ENCODE results near the gene EFCAB11. TPM values are rescaled to one million over a fixed set of nuclear protein-coding genes. Genes with fewer than 3 reads are reported as not detected.

Gene EFCAB11
- total and polyA plus RNA-seq, 2 donors: 5.6 to 7.6 TPM

DNA sequence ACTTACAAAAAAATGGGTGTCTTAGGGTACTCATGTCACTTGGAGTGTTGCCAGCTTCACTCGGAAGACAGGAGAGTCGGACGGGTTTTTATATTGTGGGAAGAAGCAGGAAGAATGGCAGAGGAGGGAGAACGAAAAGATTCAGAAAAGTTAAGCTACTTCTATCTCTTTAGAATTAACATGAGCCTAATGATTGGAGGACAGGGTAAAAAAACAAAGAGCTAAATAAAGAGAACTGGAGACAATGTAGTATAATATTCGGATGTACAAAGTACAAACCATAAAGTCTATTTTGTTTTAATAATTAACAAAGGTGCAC lies 43.9 kb downstream of the EFCAB11 start:
- DNase-seq (ENCODE audit: low read depth in 6 of 9, low spot score in 9 of 9): no peak
- 93% methylated on average over 5 of the region's 5 CpGs for WGBS
- no peak overlapping the region for H3K27ac ChIP-seq (ENCODE audit: low read depth in 1 of 2, low read length in 1 of 2)

DNA sequence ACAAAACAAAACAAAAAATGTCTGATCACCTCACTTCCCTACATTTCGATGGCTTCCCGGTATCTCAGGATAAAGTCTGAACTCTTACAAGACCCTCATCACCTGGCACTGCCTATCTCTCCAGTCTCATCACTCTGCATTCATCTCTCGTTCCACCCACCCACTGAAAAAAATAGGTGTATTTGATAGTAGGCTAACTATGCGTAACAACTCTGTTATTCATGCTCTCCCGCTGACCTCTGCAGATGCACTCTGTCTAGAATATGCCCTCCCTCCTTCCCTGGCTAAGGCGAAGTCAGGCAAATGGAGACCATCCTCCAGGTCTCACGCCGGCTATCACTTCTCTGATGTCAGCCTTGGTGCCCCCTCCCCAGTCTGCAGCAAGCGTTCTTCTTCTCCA lies 44.9 kb downstream of the EFCAB11 start:
- H3K4me3 ChIP-seq (ENCODE audit: low read length in 2 of 2): no peak overlapping the region
- 94% methylated on average over 9 of the region's 9 CpGs for WGBS
- H3K27me3 ChIP-seq (ENCODE audit: control insufficient read depth in 2 of 2, insufficient read depth in 1 of 2, low read length in 1 of 2): no peaks in the 10 kb centered on the region
- no peaks in the 10 kb centered on the region for H3K9me3 ChIP-seq (ENCODE audit: control insufficient read depth in 2 of 2, insufficient read depth in 1 of 2, low read length in 1 of 2)
- no peak for DNase-seq (ENCODE audit: low read depth in 6 of 9, low spot score in 9 of 9)
- no peaks in the 10 kb centered on the region for H3K36me3 ChIP-seq (ENCODE audit: control insufficient read depth in 2 of 2, insufficient read depth in 2 of 2, low read length in 1 of 2)
- peaks cover 0 to 4% of the 10 kb centered on the region in 2 donors for H3K4me1 ChIP-seq (ENCODE audit: control insufficient read depth in 2 of 2, insufficient read depth in 2 of 2, low read length in 2 of 2)
- no peak overlapping the region for H3K27ac ChIP-seq (ENCODE audit: low read depth in 1 of 2, low read length in 1 of 2)

More for the DNA sequence above, 43.9 kb downstream of the EFCAB11 start:
- Histone ChIP-seq H3K9me3 (ENCODE audit: control insufficient read depth in 2 of 2, insufficient read depth in 1 of 2, low read length in 1 of 2) (no peaks in the 10 kb centered on the region), H3K4me3 (ENCODE audit: low read length in 2 of 2) (no peak overlapping the region), H3K27me3 (ENCODE audit: control insufficient read depth in 2 of 2, insufficient read depth in 1 of 2, low read length in 1 of 2) (no peaks in the 10 kb centered on the region), H3K36me3 (ENCODE audit: control insufficient read depth in 2 of 2, insufficient read depth in 2 of 2, low read length in 1 of 2) (no peaks in the 10 kb centered on the region), H3K4me1 (ENCODE audit: control insufficient read depth in 2 of 2, insufficient read depth in 2 of 2, low read length in 2 of 2) (peaks cover 0 to 4% of the 10 kb centered on the region in 2 donors)

DNA sequence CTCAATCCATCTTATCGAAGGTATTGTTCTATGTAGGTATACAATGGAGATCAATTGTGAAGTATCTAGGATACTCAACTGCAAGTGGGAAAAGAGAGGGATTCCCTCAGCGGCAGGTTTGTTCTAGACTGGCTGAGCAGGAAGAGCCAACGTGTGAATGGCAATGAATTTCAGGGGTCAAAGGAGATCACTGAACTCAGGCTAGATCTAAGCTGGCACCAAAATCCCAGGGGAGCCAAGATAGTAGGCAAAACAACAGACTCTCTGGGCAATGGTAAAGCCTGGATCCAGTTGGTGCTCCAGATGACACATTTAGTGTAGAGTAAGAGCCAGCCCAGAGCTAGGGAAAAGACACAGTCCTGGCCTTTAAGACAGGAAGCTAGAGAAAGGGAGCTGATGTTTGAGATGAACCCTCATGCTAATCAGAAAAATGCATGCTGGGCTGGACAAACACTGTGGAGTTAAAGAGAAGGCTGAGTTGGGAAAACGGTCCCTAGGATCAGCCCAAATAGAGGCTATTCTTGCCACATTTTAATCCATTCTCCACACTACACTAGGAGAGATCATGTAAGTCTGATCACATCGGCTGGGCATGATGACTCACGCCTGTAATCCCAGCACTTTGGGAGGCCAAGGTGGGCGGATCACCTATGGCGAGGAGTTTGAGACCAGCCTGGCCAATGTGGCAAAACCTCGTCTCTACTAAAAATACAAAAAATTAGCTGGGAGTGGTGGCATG lies 45.6 kb downstream of the EFCAB11 start:
- no peak for DNase-seq (ENCODE audit: low read depth in 6 of 9, low spot score in 9 of 9)
- 98% methylated on average over 9 of the region's 9 CpGs for WGBS
- no peak overlapping the region for H3K27ac ChIP-seq (ENCODE audit: low read depth in 1 of 2, low read length in 1 of 2)

DNA sequence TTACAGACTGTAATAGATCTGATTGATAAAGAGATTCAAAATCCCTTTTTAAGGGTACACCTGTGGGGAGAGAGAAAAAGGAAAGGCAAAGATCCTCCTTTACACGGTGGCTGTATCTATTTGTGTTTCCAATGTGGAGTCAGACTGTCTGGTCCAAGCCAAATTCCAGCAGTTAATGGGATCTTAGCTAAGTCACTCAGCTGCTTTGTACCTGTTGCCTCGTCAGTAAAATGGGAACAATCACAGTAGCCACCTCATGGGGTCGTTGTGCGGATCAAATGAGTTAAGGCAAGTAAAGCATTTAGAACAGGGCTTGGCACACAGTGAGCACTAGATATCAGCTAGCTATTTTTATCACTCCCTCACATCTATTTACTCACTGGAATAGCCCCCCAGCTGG lies 46.9 kb downstream of the EFCAB11 start:
- H3K36me3 ChIP-seq (ENCODE audit: control insufficient read depth in 2 of 2, insufficient read depth in 2 of 2, low read length in 1 of 2): no peaks in the 10 kb centered on the region
- no peaks in the 10 kb centered on the region for H3K9me3 ChIP-seq (ENCODE audit: control insufficient read depth in 2 of 2, insufficient read depth in 1 of 2, low read length in 1 of 2)
- WGBS: 98% methylated on average over 4 of the region's 4 CpGs
- H3K27me3 ChIP-seq (ENCODE audit: control insufficient read depth in 2 of 2, insufficient read depth in 1 of 2, low read length in 1 of 2): no peaks in the 10 kb centered on the region
- H3K27ac ChIP-seq (ENCODE audit: low read depth in 1 of 2, low read length in 1 of 2): no peak overlapping the region
- no peak for DNase-seq (ENCODE audit: low read depth in 6 of 9, low spot score in 9 of 9)
- peaks cover 0 to 4% of the 10 kb centered on the region in 2 donors for H3K4me1 ChIP-seq (ENCODE audit: control insufficient read depth in 2 of 2, insufficient read depth in 2 of 2, low read length in 2 of 2)
- H3K4me3 ChIP-seq (ENCODE audit: low read length in 2 of 2): no peak overlapping the region

More for the DNA sequence above, 45.6 kb downstream of the EFCAB11 start:
- Histone ChIP-seq H3K4me1 (ENCODE audit: control insufficient read depth in 2 of 2, insufficient read depth in 2 of 2, low read length in 2 of 2) (peaks cover 0 to 4% of the 10 kb centered on the region in 2 donors), H3K4me3 (ENCODE audit: low read length in 2 of 2) (no peak overlapping the region), H3K27me3 (ENCODE audit: control insufficient read depth in 2 of 2, insufficient read depth in 1 of 2, low read length in 1 of 2) (no peaks in the 10 kb centered on the region), H3K36me3 (ENCODE audit: control insufficient read depth in 2 of 2, insufficient read depth in 2 of 2, low read length in 1 of 2) (no peaks in the 10 kb centered on the region), H3K9me3 (ENCODE audit: control insufficient read depth in 2 of 2, insufficient read depth in 1 of 2, low read length in 1 of 2) (no peaks in the 10 kb centered on the region)

DNA sequence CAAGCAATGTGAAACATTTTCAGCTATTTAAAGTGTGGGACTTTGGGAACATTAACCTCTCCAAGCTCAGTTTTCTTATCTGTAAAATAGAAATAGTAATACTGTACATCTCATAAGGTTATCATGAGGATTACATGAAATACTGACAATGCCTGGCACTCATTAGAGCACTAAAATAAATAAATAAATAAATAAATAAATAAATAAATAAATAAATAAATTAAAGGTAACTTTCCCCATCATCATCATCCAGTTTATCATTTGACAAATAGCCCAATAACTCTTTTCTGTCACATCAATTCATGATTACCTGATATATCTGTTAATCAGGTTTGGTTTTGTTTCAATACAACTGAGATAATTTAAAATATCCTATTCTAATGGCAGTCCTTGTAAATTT lies 48.5 kb downstream of the EFCAB11 start:
- Histone ChIP-seq H3K27ac (ENCODE audit: low read depth in 1 of 2, low read length in 1 of 2) (no peak overlapping the region), H3K27me3 (ENCODE audit: control insufficient read depth in 2 of 2, insufficient read depth in 1 of 2, low read length in 1 of 2) (no peaks in the 10 kb centered on the region), H3K4me1 (ENCODE audit: control insufficient read depth in 2 of 2, insufficient read depth in 2 of 2, low read length in 2 of 2) (no peaks in the 10 kb centered on the region), H3K36me3 (ENCODE audit: control insufficient read depth in 2 of 2, insufficient read depth in 2 of 2, low read length in 1 of 2) (no peaks in the 10 kb centered on the region), H3K9me3 (ENCODE audit: control insufficient read depth in 2 of 2, insufficient read depth in 1 of 2, low read length in 1 of 2) (no peaks in the 10 kb centered on the region), H3K4me3 (ENCODE audit: low read length in 2 of 2) (no peak overlapping the region)
- DNase-seq (ENCODE audit: low read depth in 6 of 9, low spot score in 9 of 9): no peak

DNA sequence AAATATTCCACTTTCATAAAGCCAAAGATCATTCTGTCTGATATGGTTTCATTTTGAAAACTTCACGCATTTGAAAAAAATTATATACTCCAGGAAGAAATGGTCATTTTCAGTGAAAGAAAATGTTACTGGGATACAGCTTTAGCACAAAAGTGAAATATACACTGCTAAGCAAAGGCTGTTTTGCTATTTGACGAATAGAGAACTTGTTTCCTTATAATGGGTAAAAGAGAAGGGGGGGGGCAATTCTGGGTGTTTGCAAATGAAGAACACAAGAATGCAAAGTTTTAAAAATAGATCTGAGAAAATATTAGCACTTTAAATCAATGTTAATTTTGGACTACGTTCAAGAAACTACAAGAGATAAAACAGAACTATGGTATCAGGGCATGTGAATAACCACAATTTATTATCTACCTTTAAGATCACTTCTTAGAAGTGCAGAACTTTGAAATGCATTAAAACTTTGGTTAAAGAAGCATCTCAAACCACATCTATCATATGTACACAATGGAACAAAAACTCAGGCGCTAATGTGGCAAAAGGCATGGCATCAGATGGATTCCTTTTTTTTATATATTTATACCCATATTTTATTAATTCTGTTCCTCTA lies 51.1 kb downstream of the EFCAB11 start:
- Histone ChIP-seq H3K4me3 (ENCODE audit: low read length in 2 of 2) (no peak overlapping the region), H3K9me3 (ENCODE audit: control insufficient read depth in 2 of 2, insufficient read depth in 1 of 2, low read length in 1 of 2) (no peaks in the 10 kb centered on the region), H3K27me3 (ENCODE audit: control insufficient read depth in 2 of 2, insufficient read depth in 1 of 2, low read length in 1 of 2) (no peaks in the 10 kb centered on the region), H3K27ac (ENCODE audit: low read depth in 1 of 2, low read length in 1 of 2) (no peak overlapping the region), H3K4me1 (ENCODE audit: control insufficient read depth in 2 of 2, insufficient read depth in 2 of 2, low read length in 2 of 2) (no peaks in the 10 kb centered on the region), H3K36me3 (ENCODE audit: control insufficient read depth in 2 of 2, insufficient read depth in 2 of 2, low read length in 1 of 2) (no peaks in the 10 kb centered on the region)
- WGBS: 18% methylated on average over 4 of the region's 4 CpGs
- DNase-seq (ENCODE audit: low read depth in 6 of 9, low spot score in 9 of 9): peak in 1 of 9 donors; percentile 21

DNA sequence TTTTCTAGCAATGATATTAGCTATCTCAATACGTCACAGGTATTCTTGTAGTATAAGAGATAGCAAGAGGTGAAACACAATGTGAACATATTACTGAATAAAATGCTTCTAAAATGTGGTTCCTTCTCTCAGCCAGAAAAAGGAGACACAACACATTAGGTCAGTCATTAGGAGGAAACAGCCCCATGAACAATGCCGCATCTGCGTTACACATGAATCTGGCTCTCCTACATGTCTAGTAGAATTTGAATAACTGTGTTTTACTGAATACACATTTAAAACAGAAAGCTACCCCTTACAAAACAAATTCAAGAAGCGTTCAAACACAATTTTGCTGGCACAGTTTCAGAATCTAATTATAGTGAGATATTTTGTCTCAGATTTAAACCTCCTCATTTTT lies 51.6 kb downstream of the EFCAB11 start:
- Histone ChIP-seq H3K4me1 (ENCODE audit: control insufficient read depth in 2 of 2, insufficient read depth in 2 of 2, low read length in 2 of 2) (no peaks in the 10 kb centered on the region), H3K36me3 (ENCODE audit: control insufficient read depth in 2 of 2, insufficient read depth in 2 of 2, low read length in 1 of 2) (no peaks in the 10 kb centered on the region), H3K27me3 (ENCODE audit: control insufficient read depth in 2 of 2, insufficient read depth in 1 of 2, low read length in 1 of 2) (no peaks in the 10 kb centered on the region), H3K4me3 (ENCODE audit: low read length in 2 of 2) (no peak overlapping the region), H3K27ac (ENCODE audit: low read depth in 1 of 2, low read length in 1 of 2) (no peak overlapping the region), H3K9me3 (ENCODE audit: control insufficient read depth in 2 of 2, insufficient read depth in 1 of 2, low read length in 1 of 2) (no peaks in the 10 kb centered on the region)
- no peak for DNase-seq (ENCODE audit: low read depth in 6 of 9, low spot score in 9 of 9)
- WGBS: 76% methylated on average over 4 of the region's 4 CpGs

DNA sequence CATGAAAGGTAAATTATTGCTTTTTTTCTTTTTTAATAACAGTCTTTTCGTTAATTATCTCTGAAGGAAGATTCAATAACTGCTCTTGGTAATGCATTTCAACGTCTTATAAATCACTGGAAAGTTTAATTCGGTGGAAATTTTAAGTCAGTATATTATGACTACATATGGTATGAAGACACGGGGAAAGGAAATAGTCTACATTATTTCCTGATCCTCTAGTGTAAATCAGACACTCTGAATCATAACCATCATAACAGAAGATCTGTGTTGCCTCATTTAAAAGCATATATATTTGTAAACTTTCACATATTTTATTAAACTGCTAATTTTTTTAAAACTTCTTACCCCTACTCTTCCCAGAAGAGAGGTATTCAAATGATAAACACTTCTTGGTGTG lies 53.7 kb downstream of the EFCAB11 start:
- DNase-seq (ENCODE audit: low read depth in 6 of 9, low spot score in 9 of 9): no peak
- WGBS: 95% methylated on average over 4 of the region's 4 CpGs
- Histone ChIP-seq H3K36me3 (ENCODE audit: control insufficient read depth in 2 of 2, insufficient read depth in 2 of 2, low read length in 1 of 2) (no peaks in the 10 kb centered on the region), H3K9me3 (ENCODE audit: control insufficient read depth in 2 of 2, insufficient read depth in 1 of 2, low read length in 1 of 2) (no peaks in the 10 kb centered on the region), H3K27ac (ENCODE audit: low read depth in 1 of 2, low read length in 1 of 2) (no peak overlapping the region), H3K4me3 (ENCODE audit: low read length in 2 of 2) (no peak overlapping the region), H3K4me1 (ENCODE audit: control insufficient read depth in 2 of 2, insufficient read depth in 2 of 2, low read length in 2 of 2) (no peaks in the 10 kb centered on the region), H3K27me3 (ENCODE audit: control insufficient read depth in 2 of 2, insufficient read depth in 1 of 2, low read length in 1 of 2) (no peaks in the 10 kb centered on the region)

DNA sequence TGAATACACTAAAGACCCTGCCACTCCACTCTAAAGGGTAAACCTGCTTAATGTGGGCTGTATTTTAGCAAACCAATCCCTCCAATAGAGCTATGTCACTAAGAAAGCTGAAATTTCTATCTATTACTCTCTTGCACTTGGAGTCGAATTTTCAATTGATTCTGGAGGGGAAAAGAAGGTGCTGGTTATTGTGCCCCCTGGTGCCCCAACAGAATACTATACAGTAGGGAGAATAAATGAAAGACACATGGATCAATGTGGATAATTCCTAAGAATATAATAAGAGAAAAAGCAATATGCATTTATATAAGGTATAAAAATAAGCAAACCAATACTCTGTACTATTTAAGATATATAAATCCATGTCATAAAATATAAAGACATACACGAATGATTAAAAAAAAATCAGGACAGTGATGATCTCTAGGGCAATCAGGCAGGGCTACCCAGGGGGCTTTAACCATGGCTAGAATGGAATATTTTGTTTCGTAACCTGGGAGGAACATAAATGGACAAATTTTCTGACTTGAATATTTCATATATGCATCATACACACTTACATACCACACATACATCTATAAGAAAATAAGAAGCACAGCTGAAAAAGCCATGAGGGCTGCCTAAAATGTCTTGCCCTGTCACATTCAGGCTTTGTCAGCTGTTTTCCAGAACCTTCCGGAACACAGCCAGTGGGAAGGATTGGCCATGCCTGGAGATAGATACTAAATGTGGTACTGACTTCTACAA lies 54.4 kb downstream of the EFCAB11 start:
- Histone ChIP-seq H3K36me3 (ENCODE audit: control insufficient read depth in 2 of 2, insufficient read depth in 2 of 2, low read length in 1 of 2) (no peaks in the 10 kb centered on the region), H3K4me3 (ENCODE audit: low read length in 2 of 2) (no peak overlapping the region), H3K9me3 (ENCODE audit: control insufficient read depth in 2 of 2, insufficient read depth in 1 of 2, low read length in 1 of 2) (no peaks in the 10 kb centered on the region), H3K27ac (ENCODE audit: low read depth in 1 of 2, low read length in 1 of 2) (no peak overlapping the region), H3K27me3 (ENCODE audit: control insufficient read depth in 2 of 2, insufficient read depth in 1 of 2, low read length in 1 of 2) (no peaks in the 10 kb centered on the region), H3K4me1 (ENCODE audit: control insufficient read depth in 2 of 2, insufficient read depth in 2 of 2, low read length in 2 of 2) (no peaks in the 10 kb centered on the region)
- DNase-seq (ENCODE audit: low read depth in 6 of 9, low spot score in 9 of 9): peak in 2 of 9 donors; percentile 21 to 34
- 96% methylated on average over 4 of the region's 4 CpGs for WGBS

All from thymus (tissue), 11 donors.